ENCODE results near the gene LIFR. TPM values are rescaled to one million over a fixed set of nuclear protein-coding genes. Genes with fewer than 3 reads are reported as not detected.

Gene LIFR
- total RNA-seq, 2 donors from 2014 or later = 81.7 to 85.9 TPM

DNA sequence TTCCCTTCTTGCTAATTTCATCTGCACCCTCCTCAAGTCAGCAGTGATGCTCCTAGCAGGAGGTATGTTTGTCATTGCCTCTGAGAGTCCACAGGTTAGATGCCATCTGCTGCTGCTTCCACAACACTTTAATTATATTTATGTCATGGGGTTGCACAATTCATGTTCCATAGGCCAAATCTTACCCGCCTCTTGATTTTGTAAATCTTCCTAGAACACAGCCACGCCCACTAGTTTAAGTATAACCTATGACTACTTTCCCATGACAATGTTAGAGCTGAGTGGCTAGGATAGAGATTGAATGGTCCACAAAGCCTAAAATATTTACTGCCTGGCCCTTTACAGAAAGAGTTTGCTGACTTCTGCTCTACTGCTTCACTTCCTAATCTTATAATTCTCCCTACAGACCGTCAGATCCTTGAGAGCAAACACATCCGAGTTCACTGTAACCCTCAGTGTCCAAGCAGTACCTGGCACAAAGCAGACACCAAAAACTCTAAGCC is 21.1 kb downstream of the LIFR start:
- DNase-seq = no peak
- Histone ChIP-seq H3K4me3 (ENCODE audit: low read length) (peak overlapping the region; percentile 2), H3K36me3 (ENCODE audit: control insufficient read depth, insufficient read depth, low read length) (peaks cover 40% of the 10 kb centered on the region), H3K4me1 (ENCODE audit: control insufficient read depth, insufficient read depth, low read length) (peaks cover 16% of the 10 kb centered on the region), H3K9me3 (ENCODE audit: control insufficient read depth, low read length) (no peaks in the 10 kb centered on the region), H3K27me3 (ENCODE audit: control insufficient read depth, insufficient read depth, low read length, poor library complexity, severe bottlenecking) (no peaks in the 10 kb centered on the region), H3K27ac (ENCODE audit: low read depth, low read length) (no peak overlapping the region), H3K9ac (ENCODE audit: extremely low read depth, low read length, poor library complexity, severe bottlenecking) (no peak overlapping the region)
- H3K9me3 Mint-ChIP-seq = peaks cover 11% of the 10 kb centered on the region
- H3K4me1 Mint-ChIP-seq = peaks cover 43% of the 10 kb centered on the region
- H3K36me3 Mint-ChIP-seq (ENCODE audit: low read depth) = peaks cover 6% of the 10 kb centered on the region
- TF ChIP-seq, protein P1, sequence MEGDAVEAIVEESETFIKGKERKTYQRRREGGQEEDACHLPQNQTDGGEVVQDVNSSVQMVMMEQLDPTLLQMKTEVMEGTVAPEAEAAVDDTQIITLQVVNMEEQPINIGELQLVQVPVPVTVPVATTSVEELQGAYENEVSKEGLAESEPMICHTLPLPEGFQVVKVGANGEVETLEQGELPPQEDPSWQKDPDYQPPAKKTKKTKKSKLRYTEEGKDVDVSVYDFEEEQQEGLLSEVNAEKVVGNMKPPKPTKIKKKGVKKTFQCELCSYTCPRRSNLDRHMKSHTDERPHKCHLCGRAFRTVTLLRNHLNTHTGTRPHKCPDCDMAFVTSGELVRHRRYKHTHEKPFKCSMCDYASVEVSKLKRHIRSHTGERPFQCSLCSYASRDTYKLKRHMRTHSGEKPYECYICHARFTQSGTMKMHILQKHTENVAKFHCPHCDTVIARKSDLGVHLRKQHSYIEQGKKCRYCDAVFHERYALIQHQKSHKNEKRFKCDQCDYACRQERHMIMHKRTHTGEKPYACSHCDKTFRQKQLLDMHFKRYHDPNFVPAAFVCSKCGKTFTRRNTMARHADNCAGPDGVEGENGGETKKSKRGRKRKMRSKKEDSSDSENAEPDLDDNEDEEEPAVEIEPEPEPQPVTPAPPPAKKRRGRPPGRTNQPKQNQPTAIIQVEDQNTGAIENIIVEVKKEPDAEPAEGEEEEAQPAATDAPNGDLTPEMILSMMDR (conservative IDR thresholded peaks at IDR 0.05) = no peak
- 83 to 92% methylated on average over 1 to 4 of the region's 4 CpGs for WGBS, 2 experiments (ENCODE audit: insufficient coverage in 1 of 2, insufficient read length in 1 of 2)
- no peak overlapping the region for H3K4me3 Mint-ChIP-seq
- H3K27ac Mint-ChIP-seq = no peak overlapping the region
- no peaks in the 10 kb centered on the region for H3K27me3 Mint-ChIP-seq (ENCODE audit: insufficient read depth)

DNA sequence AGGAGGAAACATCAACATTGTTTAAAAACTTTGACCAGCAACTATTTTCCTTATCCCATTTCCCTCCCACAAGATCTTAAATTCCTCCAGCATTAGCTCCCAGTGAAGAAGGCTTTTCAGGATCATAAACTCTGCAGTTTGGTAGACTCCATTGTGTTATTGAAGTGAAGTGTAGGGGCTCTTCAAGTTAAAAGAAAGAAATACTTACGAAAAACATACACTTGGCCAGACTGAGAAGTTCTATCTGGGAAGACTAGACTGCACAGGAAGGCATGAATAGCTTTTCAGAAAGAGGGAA is 22.3 kb downstream of the LIFR start:
- TF ChIP-seq, protein P1 (conservative IDR thresholded peaks at IDR 0.05) = no peak
- H3K4me3 Mint-ChIP-seq = no peak overlapping the region
- peaks cover 41% of the 10 kb centered on the region for H3K4me1 Mint-ChIP-seq
- DNase-seq = no peak
- no peaks in the 10 kb centered on the region for H3K27me3 Mint-ChIP-seq (ENCODE audit: insufficient read depth)
- no peak overlapping the region for H3K4me3 ChIP-seq (ENCODE audit: low read length)
- peaks cover 7% of the 10 kb centered on the region for H3K36me3 Mint-ChIP-seq (ENCODE audit: low read depth)
- 100% methylated on average over 1 of the region's 1 CpG for WGBS, 2 experiments (ENCODE audit: insufficient coverage in 1 of 2, insufficient read length in 1 of 2)
- H3K27me3 ChIP-seq (ENCODE audit: control insufficient read depth, insufficient read depth, low read length, poor library complexity, severe bottlenecking) = no peaks in the 10 kb centered on the region
- H3K9me3 ChIP-seq (ENCODE audit: control insufficient read depth, low read length) = no peaks in the 10 kb centered on the region
- H3K9me3 Mint-ChIP-seq = peaks cover 11% of the 10 kb centered on the region
- H3K36me3 ChIP-seq (ENCODE audit: control insufficient read depth, insufficient read depth, low read length) = peaks cover 36% of the 10 kb centered on the region
- no peak overlapping the region for H3K9ac ChIP-seq (ENCODE audit: extremely low read depth, low read length, poor library complexity, severe bottlenecking)
- no peak overlapping the region for H3K27ac Mint-ChIP-seq
- no peak overlapping the region for H3K27ac ChIP-seq (ENCODE audit: low read depth, low read length)
- peaks cover 13% of the 10 kb centered on the region for H3K4me1 ChIP-seq (ENCODE audit: control insufficient read depth, insufficient read depth, low read length)

DNA sequence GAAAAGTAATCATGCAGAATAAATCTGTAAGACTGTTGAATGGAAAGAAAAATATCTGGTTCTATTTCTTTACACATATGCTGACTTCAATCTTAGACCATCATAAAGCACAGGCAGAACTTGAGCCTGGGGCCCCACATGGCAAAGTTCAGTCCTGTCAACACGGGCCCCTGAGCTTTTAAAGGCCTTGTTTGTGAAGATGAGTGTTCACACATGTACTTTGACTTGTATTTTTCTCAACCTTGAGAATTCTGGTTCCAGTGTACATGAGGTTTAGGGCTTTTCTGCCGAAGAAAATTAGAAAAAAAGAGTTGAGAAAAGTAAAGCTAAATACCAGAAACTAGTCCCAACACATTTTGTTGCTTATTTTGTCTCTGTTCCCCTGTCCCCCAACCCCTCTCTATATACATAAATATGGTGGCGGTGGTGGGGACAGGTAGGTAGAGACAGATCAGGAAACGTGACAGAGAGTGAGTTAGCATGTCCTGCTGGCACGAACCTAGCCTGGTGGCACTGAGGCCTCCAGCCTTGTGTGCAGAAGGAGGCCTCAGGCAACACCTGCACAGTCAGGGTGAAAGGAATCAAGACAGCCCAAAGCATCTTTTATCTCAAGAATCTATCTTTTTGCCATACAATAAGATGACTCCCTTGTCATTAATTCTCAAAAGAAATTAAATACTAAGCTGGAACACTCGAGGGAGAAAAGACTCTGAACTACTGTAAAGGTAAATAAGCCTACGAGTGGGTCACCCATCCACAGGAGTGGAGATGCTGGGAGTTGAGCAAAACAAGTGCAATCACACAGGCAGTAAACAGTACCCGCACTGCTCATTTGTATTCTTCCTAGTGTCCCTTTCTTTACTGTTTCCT is 22.9 kb downstream of the LIFR start:
- H3K36me3 ChIP-seq (ENCODE audit: control insufficient read depth, insufficient read depth, low read length) = peaks cover 42% of the 10 kb centered on the region
- H3K27me3 ChIP-seq (ENCODE audit: control insufficient read depth, insufficient read depth, low read length, poor library complexity, severe bottlenecking) = no peaks in the 10 kb centered on the region
- Mint-ChIP-seq H3K27ac (no peak overlapping the region), H3K36me3 (ENCODE audit: low read depth) (peaks cover 7% of the 10 kb centered on the region), H3K9me3 (peaks cover 11% of the 10 kb centered on the region), H3K4me1 (peaks cover 43% of the 10 kb centered on the region), H3K27me3 (ENCODE audit: insufficient read depth) (no peaks in the 10 kb centered on the region), H3K4me3 (no peak overlapping the region)
- no peak for DNase-seq
- 95 to 100% methylated on average over 3 to 8 of the region's 8 CpGs for WGBS, 2 experiments (ENCODE audit: insufficient coverage in 1 of 2, insufficient read length in 1 of 2)
- no peaks in the 10 kb centered on the region for H3K9me3 ChIP-seq (ENCODE audit: control insufficient read depth, low read length)
- H3K4me3 ChIP-seq (ENCODE audit: low read length) = no peak overlapping the region
- TF ChIP-seq, protein P1 (conservative IDR thresholded peaks at IDR 0.05) = no peak
- no peak overlapping the region for H3K27ac ChIP-seq (ENCODE audit: low read depth, low read length)
- no peak overlapping the region for H3K9ac ChIP-seq (ENCODE audit: extremely low read depth, low read length, poor library complexity, severe bottlenecking)
- peaks cover 12% of the 10 kb centered on the region for H3K4me1 ChIP-seq (ENCODE audit: control insufficient read depth, insufficient read depth, low read length)

Measured in endodermal cell (in vitro differentiated cells).